ENCODE measurements around the gene WHRN. TPM values are rescaled to one million over a fixed set of nuclear protein-coding genes. Genes with fewer than 3 reads are reported as not detected.

Gene WHRN
- polyA plus RNA-seq, 1 donor (not counting 4 experiments of a cell fraction or from before 2014, with no cell fraction given): 1.2 TPM

- dilution Hi-C loops (cut with MboI; ENCODE audit: extremely low pct_ligation_motif_present, low sequenced_read_pairs): no loop called here
- H2AFZ ChIP-seq (ENCODE audit: control insufficient read depth, low read length): no peak overlapping the region
- FAIRE-seq (no peak), DNase-seq (ENCODE audit: low read depth, low spot score) (no peak)
- H3K9ac ChIP-seq (ENCODE audit: control insufficient read depth, extremely low read depth, insufficient read depth, low read length): peak overlapping the region; percentile 79
- H3K9me1 ChIP-seq (ENCODE audit: control insufficient read depth, extremely low read depth, insufficient read depth, low read length): no peaks in the 10 kb centered on the region
- peak overlapping the region; percentile 92 for H3K4me2 ChIP-seq (ENCODE audit: control insufficient read depth, extremely low read depth, insufficient read depth, low read depth, low read length)
- peak overlapping the region; percentile 60 for H3K27ac ChIP-seq (ENCODE audit: control insufficient read depth, insufficient read depth, low read length)
- H3K36me3 ChIP-seq (ENCODE audit: control insufficient read depth in 2 of 2, extremely low read depth in 1 of 2, insufficient read depth in 2 of 2, low read length in 2 of 2): no peaks in the 10 kb centered on the region
- no peaks in the 10 kb centered on the region for H4K20me1 ChIP-seq (ENCODE audit: control insufficient read depth, extremely low read depth, insufficient read depth, low read length)
- no peaks in the 10 kb centered on the region for H3K9me3 ChIP-seq (ENCODE audit: control insufficient read depth, low read depth, low read length)
- H3K4me3 ChIP-seq (ENCODE audit: control insufficient read depth in 2 of 3, extremely low read depth in 1 of 3, insufficient read depth in 2 of 3, low read depth in 1 of 3, low read length in 3 of 3): peak overlapping the region; percentile 69 to 78 (median 75)
- H3K4me1 ChIP-seq (ENCODE audit: control insufficient read depth, extremely low read depth, insufficient read depth, low read length): peaks cover 20% of the 10 kb centered on the region
- TF ChIP-seq EZH2 (IDR thresholded peaks at IDR 0.05; ENCODE audit: low read length) (no peak), CTCF (optimal IDR thresholded peaks at IDR 0.05 in 1 of 3, IDR thresholded peaks at IDR 0.05 in 1 of 3, conservative IDR thresholded peaks at IDR 0.05 in 1 of 3; ENCODE audit: extremely low read depth in 1 of 3, insufficient read depth in 2 of 3, low read length in 3 of 3) (no peak)
- peaks cover 12% of the 10 kb centered on the region for H3K27me3 ChIP-seq (ENCODE audit: control insufficient read depth, extremely low read depth, insufficient read depth, low read length)
- no peaks in the 10 kb centered on the region for H3K79me2 ChIP-seq (ENCODE audit: control insufficient read depth, insufficient read depth, low read length)
Measured at GRCh38 chr9:114506082-114506390, 763 bp upstream of the WHRN start.

DNA sequence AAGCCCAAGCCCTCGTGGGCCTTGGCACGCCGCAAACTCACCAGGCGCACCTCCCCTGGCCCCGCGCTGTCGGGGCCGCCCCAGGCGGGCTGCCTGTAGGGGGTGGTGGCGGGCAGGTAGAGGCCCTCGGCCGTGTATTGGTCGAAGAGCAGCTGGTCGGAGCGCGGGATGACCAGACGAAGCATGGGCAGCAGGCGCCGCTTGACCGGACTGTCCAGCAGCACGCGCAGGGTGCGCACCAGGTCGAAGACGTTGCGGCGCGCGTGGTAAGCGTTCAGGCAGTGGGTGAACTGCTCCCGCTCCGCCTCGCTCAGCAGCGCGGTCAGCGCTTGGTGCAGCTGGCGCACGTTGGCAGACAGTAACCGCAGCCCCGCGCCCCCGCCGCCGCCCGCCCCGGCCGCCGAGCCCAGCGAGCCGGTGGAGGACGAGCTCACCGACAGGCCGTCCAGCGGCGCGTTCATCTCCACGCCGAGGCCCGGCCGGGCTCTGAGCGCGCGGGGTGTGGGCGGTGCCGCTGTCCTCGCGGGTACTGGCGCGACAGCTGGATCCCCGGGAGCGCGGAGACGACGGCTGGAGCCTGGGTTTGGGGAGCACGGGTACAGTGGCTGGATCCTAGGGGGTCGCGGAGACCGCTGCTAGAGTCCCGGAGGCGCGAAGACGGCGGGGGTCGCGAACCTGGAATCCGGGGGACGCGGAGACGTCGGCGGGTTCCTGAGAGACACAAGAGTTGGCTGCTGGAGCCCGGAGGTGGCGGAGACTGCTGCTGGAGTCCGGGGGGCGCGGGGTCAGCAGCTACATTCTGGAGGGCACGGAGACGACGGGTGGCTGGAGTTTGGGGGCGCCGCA lies 709 bp downstream of the WHRN start:
- peak overlapping the region; percentile 75 for H3K9ac ChIP-seq (ENCODE audit: control insufficient read depth, extremely low read depth, insufficient read depth, low read length)
- peaks cover 12% of the 10 kb centered on the region for H3K27me3 ChIP-seq (ENCODE audit: control insufficient read depth, extremely low read depth, insufficient read depth, low read length)
- no peaks in the 10 kb centered on the region for H3K9me1 ChIP-seq (ENCODE audit: control insufficient read depth, extremely low read depth, insufficient read depth, low read length)
- FAIRE-seq (no peak), DNase-seq (ENCODE audit: low read depth, low spot score) (no peak)
- peak overlapping the region; percentile 83 for H3K4me2 ChIP-seq (ENCODE audit: control insufficient read depth, extremely low read depth, insufficient read depth, low read depth, low read length)
- peak overlapping the region; percentile 39 for H3K27ac ChIP-seq (ENCODE audit: control insufficient read depth, insufficient read depth, low read length)
- no peaks in the 10 kb centered on the region for H3K36me3 ChIP-seq (ENCODE audit: control insufficient read depth in 2 of 2, extremely low read depth in 1 of 2, insufficient read depth in 2 of 2, low read length in 2 of 2)
- TF ChIP-seq CTCF (optimal IDR thresholded peaks at IDR 0.05 in 1 of 3, IDR thresholded peaks at IDR 0.05 in 1 of 3, conservative IDR thresholded peaks at IDR 0.05 in 1 of 3; ENCODE audit: extremely low read depth in 1 of 3, insufficient read depth in 2 of 3, low read length in 3 of 3): peak; percentile 45 to 65 (median 64)
- no peak for TF ChIP-seq EZH2 (IDR thresholded peaks at IDR 0.05; ENCODE audit: low read length)
- no peaks in the 10 kb centered on the region for H4K20me1 ChIP-seq (ENCODE audit: control insufficient read depth, extremely low read depth, insufficient read depth, low read length)
- no peaks in the 10 kb centered on the region for H3K79me2 ChIP-seq (ENCODE audit: control insufficient read depth, insufficient read depth, low read length)
- no peaks in the 10 kb centered on the region for H3K9me3 ChIP-seq (ENCODE audit: control insufficient read depth, low read depth, low read length)
- dilution Hi-C loops (cut with MboI; ENCODE audit: extremely low pct_ligation_motif_present, low sequenced_read_pairs): no loop called here
- H3K4me3 ChIP-seq (ENCODE audit: control insufficient read depth in 2 of 3, extremely low read depth in 1 of 3, insufficient read depth in 2 of 3, low read depth in 1 of 3, low read length in 3 of 3): peak overlapping the region; percentile 64 to 71 (median 69)
- H2AFZ ChIP-seq (ENCODE audit: control insufficient read depth, low read length): peak overlapping the region; percentile 68
- H3K4me1 ChIP-seq (ENCODE audit: control insufficient read depth, extremely low read depth, insufficient read depth, low read length): peaks cover 20% of the 10 kb centered on the region

Measured in keratinocyte (primary cell).